ENCODE data around the gene CHCT1.

Gene CHCT1

GRCh38 chr17:60445144-60445543 lies 22.9 kb downstream of the CHCT1 start:
- no peak for DNase-seq

GRCh38 chr17:60447375-60447774 lies 25.1 kb downstream of the CHCT1 start:
- no peak for DNase-seq

- no peak for DNase-seq
Measured at GRCh38 chr17:60451071-60451470, 28.8 kb downstream of the CHCT1 start.

- DNase-seq, result no peak
Measured at GRCh38 chr17:60451965-60452364, 29.7 kb downstream of the CHCT1 start.

- no peak for DNase-seq
Measured at GRCh38 chr17:60455378-60455777, 33.1 kb downstream of the CHCT1 start.

GRCh38 chr17:60457148-60457547 lies 34.9 kb downstream of the CHCT1 start:
- DNase-seq, result no peak

- DNase-seq, result no peak
Measured at GRCh38 chr17:60461584-60461983, 39.3 kb downstream of the CHCT1 start.

GRCh38 chr17:60463157-60463835 lies 41.0 kb downstream of the CHCT1 start:
- DNase-seq, result no peak

- DNase-seq, result no peak
Measured at GRCh38 chr17:60464343-60464742, 42.1 kb downstream of the CHCT1 start.

DNA sequence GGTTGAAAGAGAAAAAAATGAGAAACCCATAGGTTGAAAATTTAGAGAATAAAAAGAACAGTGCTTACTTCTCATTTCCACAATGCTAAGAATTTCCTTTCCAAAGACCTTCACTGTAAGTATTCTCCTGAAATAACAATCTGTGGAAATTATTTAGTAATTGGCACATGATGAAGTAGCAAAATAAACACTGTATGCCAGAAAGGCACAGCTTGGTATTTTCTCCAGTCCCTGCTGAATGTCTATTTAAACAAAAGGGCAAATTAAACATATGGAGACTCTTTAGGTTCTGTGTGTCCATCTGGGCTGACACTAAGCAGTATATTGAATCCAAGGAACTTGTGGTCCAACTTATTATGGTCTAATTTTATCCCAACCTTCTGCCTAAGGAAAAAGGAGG lies 46.1 kb downstream of the CHCT1 start:
- no peak for DNase-seq

DNA sequence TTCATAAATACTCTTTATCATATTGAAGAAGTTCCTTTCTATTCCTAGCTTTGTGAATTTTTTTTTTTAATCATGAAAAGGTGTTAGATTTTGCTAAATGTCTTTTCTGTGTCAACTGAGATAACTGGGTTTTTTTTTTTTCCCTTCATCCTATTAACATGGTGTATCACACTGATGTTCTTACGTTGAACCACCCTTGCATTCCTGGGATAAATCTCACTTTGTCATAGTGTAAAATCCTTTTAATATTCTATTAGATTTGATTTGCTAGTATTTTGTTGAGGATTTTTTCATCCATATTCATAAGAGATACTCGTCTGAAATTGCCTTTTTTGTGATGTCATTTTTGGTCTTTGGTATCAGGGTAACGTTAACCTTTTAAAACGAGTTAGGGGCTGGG lies 49.2 kb downstream of the CHCT1 start:
- no peak for DNase-seq

DNA sequence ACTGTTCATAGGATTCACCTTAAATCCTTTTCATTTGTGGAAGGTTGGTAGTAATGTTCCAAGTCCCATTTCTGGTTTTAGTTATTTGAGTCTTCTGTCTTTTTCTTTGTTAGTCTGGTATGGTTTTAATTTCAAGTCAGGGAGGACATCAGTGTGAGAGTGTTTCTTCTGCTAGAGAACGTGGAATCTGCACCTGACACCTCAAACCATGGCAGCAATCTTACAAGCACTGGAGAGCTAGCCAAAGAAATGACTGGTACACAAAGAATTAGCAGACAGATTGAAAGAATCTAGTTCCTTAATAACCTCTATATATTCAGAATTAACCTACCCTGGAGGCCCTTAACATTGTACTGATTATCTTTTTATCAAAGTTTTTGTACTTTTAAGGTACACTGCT lies 50.2 kb downstream of the CHCT1 start:
- no peak for DNase-seq

DNA sequence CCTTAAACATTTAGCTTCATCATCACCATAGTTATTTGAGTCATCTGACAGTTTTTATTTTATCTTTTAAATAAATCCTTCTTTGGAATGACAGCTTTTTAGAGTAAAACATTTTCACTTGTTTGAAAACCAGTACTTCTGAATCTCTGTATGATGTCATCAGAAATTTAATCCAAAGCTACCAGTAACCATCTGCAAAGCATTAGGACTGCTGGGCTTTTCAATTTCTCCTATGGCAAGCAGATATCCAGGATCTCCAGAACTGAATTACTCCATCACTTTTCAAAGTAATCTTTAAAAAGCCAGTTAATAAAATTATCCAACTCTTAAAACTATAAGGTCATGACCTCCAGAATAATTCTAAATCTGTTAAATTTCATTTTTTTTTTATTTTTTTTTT lies 51.5 kb downstream of the CHCT1 start:
- no peak for DNase-seq
